Posterior vena cava (tissue), 2 donors: ENCODE results near the gene EPYC. TPM values are rescaled to one million over a fixed set of nuclear protein-coding genes. Genes with fewer than 3 reads are reported as not detected.

Experiments
- DNase-seq: peaks from one replicate; pipeline ENCODE4 v3.0.0-alpha.2; 2020; ENCODE audit warnings: low spot score
- intact Hi-C, 2 donors: fragments of 100-400 bp; cut with DNase I; formaldehyde crosslinking; loops; one replicate each; pipeline versions ENCODE4 v1.14.1 to v1.14.2; 2022 to 2023
- total RNA-seq, 2 donors: library from RNA; stranded (reverse); fragmentation: NEBNext Ultra II Directional; extraction: Animal tissue kit (Norgen Biotek cat#: 25700); gene quantifications; one replicate each; pipeline ENCODE4 v1.2.1, GENCODE V29; 2021
- donor health status: DM: yes; HTN: yes; CAD: no.
- donor health status: DM: yes; HTN: yes; CAD: no.

The EPYC gene
- total RNA-seq, 2 donors from 2014 or later = not detected

- intact Hi-C loops = no loop called here
- no peak for DNase-seq
Measured at GRCh38 chr12:90964616-90965015, 40.2 kb downstream of the EPYC start.

DNA sequence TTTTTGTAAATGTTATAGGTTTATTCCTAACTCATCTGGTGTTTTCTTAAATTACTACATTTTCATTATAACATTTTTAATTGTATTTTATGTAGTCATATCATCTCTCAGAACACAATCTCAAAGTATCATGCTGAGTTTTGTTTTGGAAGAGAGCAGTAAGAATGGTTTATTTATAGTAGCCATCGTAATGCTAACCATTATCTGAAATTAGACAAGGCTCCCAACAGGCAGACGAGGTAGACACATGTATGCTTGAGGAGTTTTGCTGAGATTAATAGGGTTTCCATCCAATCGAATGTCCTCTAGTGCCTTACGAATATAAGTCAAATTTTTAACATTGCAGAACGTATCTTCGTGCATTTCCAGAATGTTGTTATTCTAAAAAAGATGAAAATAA is 40.8 kb downstream of the EPYC start:
- no peak for DNase-seq
- intact Hi-C loops = no loop called here

- DNase-seq = no peak
- intact Hi-C loops = no loop called here
Measured at GRCh38 chr12:90961154-90961553, 43.6 kb downstream of the EPYC start.

GRCh38 chr12:90959538-90960139 is 45.1 kb downstream of the EPYC start:
- intact Hi-C loops = loop anchor here in 1 of 2 donors (5.0 kb wide), 1 partner anchor 658 kb away; no protein-coding TSS in a partner anchor
- DNase-seq = no peak

DNA sequence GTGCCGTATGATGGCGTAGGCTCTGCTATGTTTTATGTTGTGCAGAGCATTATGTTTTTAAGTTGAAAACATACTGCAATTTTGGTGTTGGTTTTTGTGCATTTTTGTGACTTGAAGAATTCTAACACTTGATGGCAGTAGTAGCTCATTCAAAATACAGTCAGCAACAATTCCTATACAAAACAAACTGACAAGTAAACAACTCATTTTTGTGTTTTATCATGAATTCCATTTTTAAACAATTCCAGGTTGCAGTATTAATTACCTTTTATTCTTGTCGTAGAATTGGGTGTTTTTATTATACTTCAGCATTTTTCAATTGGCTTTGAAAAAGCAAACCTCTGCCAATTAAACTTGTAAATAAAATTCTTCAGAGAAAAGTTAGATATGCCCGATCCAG is 45.7 kb downstream of the EPYC start:
- DNase-seq = no peak
- intact Hi-C loops = loop anchor here in 1 of 2 donors (5.0 kb wide), 1 partner anchor 658 kb away; no protein-coding TSS in a partner anchor

DNA sequence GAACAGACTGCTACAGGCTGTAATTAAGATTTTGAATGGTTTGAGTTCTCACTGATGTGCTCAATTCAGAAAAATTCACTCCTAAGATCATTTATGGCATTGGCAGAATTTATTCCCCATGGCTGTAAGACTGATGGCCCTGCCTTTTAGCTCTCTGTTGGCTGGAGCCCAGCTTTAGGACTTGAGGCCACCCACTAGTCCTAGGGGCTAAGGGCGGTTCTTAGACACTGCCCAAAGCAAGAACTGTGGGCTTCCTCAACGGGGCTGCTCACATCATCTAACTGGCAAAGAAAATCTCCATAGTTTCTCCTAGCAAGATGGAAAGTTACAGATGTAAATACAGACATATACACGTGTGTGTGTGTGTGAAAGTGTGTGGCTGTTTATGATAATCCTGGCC is 46.4 kb downstream of the EPYC start:
- DNase-seq = no peak
- intact Hi-C loops = loop anchor here in 1 of 2 donors (5.0 kb wide), 1 partner anchor 659 kb away; no protein-coding TSS in a partner anchor

DNA sequence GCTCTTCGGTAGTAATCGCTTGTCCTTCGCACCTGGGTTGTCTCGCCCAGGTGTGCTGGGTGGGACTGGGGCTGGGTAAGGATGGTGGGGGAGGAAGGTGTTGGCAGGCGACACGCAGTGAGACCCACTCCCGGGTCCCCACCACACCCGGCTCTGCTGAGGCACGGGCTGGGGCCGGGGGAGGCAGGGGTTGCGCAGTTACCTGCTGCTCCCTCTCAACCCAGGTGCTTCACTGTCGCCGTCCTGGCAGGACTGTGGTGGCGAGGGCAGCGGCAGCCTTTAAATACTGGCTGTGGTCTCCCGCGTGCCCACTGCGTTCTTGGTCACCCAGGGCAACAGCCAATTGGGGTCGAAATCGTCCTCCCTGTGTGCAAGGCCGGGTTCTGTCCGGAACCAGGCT is 49.9 kb downstream of the EPYC start, which contains the start of gene CCER1:
Gene CCER1 (minus strand): TSS at position 256 of the 400 bp plus-strand sequence. CDS start 434 bp downstream, outside the sequence.
- intact Hi-C loops = loop anchor here in 1 of 2 donors (5.0 kb wide), 1 partner anchor 662 kb away; no protein-coding TSS in a partner anchor
- no peak for DNase-seq

GRCh38 chr12:90954428-90954827 is 50.3 kb downstream of the EPYC start:
- no peak for DNase-seq
- intact Hi-C loops = no loop called here

GRCh38 chr12:90953956-90954421 is 50.8 kb downstream of the EPYC start:
- DNase-seq = peak; percentile 77
- intact Hi-C loops = no loop called here

- DNase-seq = no peak
- intact Hi-C loops = no loop called here
Measured at GRCh38 chr12:90951432-90952105, 53.2 kb downstream of the EPYC start.

GRCh38 chr12:90947869-90948268 is 56.9 kb downstream of the EPYC start:
- intact Hi-C loops = no loop called here
- DNase-seq = no peak

GRCh38 chr12:90945070-90945649 is 59.6 kb downstream of the EPYC start:
- intact Hi-C loops = no loop called here
- no peak for DNase-seq

DNA sequence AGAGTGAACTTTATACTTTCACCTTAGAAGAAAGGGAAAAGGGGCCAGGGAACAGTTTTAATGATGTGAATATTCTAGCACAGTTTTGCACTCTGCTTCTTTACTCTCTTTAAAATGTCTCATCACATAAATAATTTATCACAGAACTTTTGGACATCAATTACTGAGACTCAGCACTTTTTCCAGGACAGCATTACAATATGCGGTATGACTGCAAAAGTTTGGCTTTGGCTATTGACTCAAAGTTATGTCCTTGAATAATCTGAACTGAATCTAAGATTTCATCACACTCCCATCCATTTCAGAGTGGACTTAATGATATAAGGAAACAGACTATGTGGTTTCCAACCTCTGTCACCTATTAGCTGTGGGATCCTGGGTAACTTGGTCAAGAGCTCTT is 61.5 kb downstream of the EPYC start:
- DNase-seq = no peak
- intact Hi-C loops = no loop called here

DNA sequence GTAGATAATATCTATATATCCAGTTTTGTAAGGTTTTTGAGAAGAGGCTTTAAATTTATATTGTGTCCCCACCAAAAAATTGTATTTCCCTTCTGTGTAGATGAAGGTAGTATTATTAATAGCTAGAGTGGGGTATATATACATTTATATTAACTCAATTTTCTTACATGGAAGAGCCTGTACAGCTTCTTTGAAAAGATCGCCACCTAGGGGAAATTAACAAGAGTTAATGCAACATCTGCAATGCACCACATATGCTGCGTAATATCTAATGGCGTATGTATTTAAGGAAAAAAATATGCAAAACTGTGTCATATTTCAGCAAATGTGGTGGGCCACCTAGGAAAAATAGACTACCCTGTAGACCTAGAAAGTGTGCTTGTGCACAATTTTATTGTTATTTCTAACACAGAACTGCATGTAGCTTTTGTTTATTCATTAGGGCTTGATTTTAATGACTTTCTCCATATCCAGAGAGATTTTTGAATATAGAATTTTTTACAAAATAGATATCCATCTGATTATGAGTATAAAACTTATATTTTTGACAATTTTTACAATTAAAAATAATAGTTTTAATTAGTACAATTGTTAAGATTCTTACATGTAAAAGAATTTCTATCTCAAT is 63.8 kb downstream of the EPYC start:
- intact Hi-C loops = no loop called here
- DNase-seq = no peak

GRCh38 chr12:90939382-90939781 is 65.4 kb downstream of the EPYC start:
- intact Hi-C loops = loop anchor here in 1 of 2 donors (10.0 kb wide), 1 partner anchor 1395 kb away; no protein-coding TSS in a partner anchor
- DNase-seq = no peak

DNA sequence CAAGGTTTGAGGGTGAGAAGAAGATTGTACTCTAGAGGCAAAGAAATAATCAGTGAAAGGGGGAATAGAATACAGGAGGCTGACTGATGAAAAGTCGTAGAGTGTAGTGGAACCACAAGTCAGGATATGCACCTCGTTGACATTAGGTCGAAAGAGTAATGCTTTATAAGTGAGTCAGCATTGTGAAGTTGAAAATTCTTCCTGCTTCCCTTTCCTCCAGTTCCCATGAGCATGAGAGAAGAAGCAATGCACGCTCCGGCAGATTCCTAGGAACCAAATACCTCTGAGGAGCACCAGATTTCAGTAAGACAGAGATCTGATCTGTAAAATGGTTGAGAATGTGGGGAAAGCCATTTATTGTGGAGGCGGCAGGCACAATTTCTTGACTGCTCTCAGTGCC is 66.3 kb downstream of the EPYC start:
- intact Hi-C loops = loop anchor here in 1 of 2 donors (10.0 kb wide), 1 partner anchor 1394 kb away; no protein-coding TSS in a partner anchor
- DNase-seq = no peak

DNA sequence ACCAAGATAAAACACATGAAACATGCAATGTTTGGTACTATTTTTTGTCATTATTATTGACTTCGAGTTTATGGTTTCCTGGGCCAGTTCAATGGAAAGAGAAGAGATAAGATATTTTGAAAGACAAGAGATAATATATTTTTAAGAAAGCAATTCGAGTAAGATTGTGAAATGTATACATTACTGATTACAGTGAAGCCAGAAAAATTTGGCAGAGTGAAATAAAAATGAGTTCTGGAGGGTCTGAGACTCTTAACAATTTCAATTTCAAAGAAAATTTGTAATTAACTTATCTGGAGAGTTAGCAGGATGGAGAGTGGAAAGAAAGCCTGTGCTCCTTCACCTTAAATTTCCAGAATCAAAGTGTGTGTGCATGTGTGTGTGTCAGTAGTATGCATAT is 67.1 kb downstream of the EPYC start:
- intact Hi-C loops = loop anchor here in 1 of 2 donors (10.0 kb wide), 1 partner anchor 1393 kb away; no protein-coding TSS in a partner anchor
- no peak for DNase-seq

DNA sequence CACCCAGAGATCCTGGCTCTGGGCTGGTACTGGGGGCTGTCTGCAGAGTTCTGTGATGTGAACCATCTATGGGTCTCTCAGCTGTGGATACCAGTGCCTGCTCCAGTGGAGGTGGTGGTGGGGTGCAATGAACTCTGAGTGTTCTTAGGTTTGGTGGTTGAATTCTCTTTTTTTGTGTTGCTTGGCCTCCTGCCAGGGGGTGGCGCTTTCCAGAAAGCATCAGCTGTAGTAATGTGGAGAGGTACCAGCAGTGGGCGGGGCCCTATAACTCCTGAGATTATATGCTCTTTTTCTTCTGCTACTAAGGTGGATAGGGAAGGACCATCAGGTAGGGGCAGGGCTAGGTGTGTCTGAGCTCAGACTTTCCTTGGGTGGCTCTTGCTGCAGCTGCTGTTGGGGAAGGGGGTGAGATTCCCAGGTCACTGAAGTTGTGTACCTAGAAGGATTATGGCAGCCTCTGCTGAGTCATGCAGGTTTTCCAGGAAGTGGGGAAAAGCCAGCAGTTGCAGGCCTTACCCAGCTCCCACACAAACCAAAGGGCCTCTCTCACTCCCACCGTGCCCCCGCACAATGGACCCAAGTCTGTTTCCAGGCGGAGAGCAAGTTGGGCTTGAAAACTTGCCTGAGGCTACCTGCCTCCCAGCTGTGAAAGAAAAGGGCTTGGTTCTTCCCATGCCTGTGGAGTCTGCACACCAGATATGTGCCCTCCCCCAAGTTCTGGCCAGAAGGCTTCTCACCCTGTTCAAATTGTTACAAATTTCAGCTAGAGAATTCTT is 68.4 kb downstream of the EPYC start:
- intact Hi-C loops = loop anchor here in 1 of 2 donors (10.0 kb wide), 1 partner anchor 1392 kb away; no protein-coding TSS in a partner anchor
- no peak for DNase-seq

DNA sequence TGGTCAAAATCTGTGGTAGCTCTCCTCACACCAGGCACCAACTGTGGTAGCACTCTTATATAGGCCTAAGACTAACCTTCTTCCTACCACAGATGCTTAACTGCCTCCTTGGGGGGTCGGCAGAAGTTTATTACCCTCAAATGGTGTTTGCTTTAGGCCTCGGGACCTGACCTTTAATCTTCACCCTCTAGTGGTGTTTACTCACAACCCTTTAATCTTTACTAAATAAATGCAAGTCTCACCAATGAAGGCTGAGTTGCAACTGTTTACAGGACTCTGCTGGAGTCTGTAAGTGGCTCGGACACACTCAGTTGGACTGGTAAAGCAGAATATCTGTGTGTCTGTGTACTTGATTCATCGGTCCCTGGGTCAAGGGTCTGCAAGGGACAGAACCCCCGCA is 79.2 kb downstream of the EPYC start:
- intact Hi-C loops = no loop called here
- DNase-seq = no peak
